CD14-positive monocyte (primary cell): ENCODE measurements around the gene APOBEC3B. TPM values are rescaled to one million over a fixed set of nuclear protein-coding genes. Genes with fewer than 3 reads are reported as not detected.
A peak's percentile ranks its signal among the peaks of the same experiment; 100 is the strongest.

Experiments
- DNase-seq, 3 donors: peaks; one replicate each; pipeline ENCODE4 v3.0.0-alpha.2; 2011 to 2022
- H2AFZ ChIP-seq: 2 replicates; pipeline ENCODE4 v1.6.0; 2012; ENCODE audit warnings: mild to moderate bottlenecking, low read depth, low read length, inconsistent platforms; ENCODE audit not compliant: insufficient read depth, poor library complexity, severe bottlenecking
- H3K27ac ChIP-seq, 2 donors: 1 replicate in 1 of 2; 2 replicates in 1 of 2; pipeline ENCODE4 v1.5.1; 2012 to 2013; ENCODE audit warnings: low read length in 2 of 2, control low read depth in 1 of 2, inconsistent platforms in 1 of 2, low read depth in 1 of 2, mild to moderate bottlenecking in 1 of 2
- H3K27me3 ChIP-seq, 2 donors: one replicate each; pipeline versions ENCODE4 v1.6.0 to v1.6.1; 2011 to 2013; ENCODE audit warnings: low read length in 2 of 2; ENCODE audit not compliant: control insufficient read depth in 2 of 2, insufficient read depth in 2 of 2
- H3K36me3 ChIP-seq, 2 donors: replicated peaks in 1 of 2; 1 replicate in 1 of 2; 2 replicates in 1 of 2; pipeline versions ENCODE4 v1.5.1 to v1.6.1; 2012 to 2013; ENCODE audit warnings: low read length in 2 of 2, control low read depth in 1 of 2, inconsistent platforms in 1 of 2, mild to moderate bottlenecking in 1 of 2; ENCODE audit not compliant: insufficient read depth in 2 of 2, control insufficient read depth in 1 of 2
- H3K4me1 ChIP-seq, 2 donors: 1 replicate in 1 of 2; 2 replicates in 1 of 2; pipeline versions ENCODE4 v1.5.1 to v1.6.1; 2012 to 2013; ENCODE audit warnings: low read length in 2 of 2, control low read depth in 1 of 2, inconsistent platforms in 1 of 2, mild to moderate bottlenecking in 1 of 2, moderate library complexity in 1 of 2; ENCODE audit not compliant: insufficient read depth in 2 of 2, control insufficient read depth in 1 of 2
- H3K4me2 ChIP-seq: replicated peaks from 2 replicates; pipeline ENCODE3; 2012; ENCODE audit warnings: low read length, moderate library complexity, mild to moderate bottlenecking; ENCODE audit not compliant: poor library complexity, severe bottlenecking; ENCODE audit errors: extremely low read depth
- H3K4me3 ChIP-seq, 3 experiments: fragments of 200-600 bp in 1 of 3; sonication (generic) in 1 of 3; replicated peaks in 1 of 3; 1 replicate in 2 of 3; 2 replicates in 1 of 3; pipeline ENCODE4 v1.5.1; 2011 to 2013; ENCODE audit warnings: low read length in 3 of 3, mild to moderate bottlenecking in 3 of 3, control low read depth in 2 of 3, low read depth in 2 of 3, inconsistent platforms in 1 of 3, moderate library complexity in 1 of 3
- H3K79me2 ChIP-seq: 2 replicates; pipeline ENCODE4 v1.6.0; 2012; ENCODE audit warnings: mild to moderate bottlenecking, control low read depth, inconsistent platforms, low read length, moderate library complexity; ENCODE audit not compliant: insufficient read depth
- H3K9ac ChIP-seq: 2 replicates; pipeline ENCODE4 v1.6.0; 2017; ENCODE audit warnings: low read length, mild to moderate bottlenecking; ENCODE audit not compliant: insufficient read depth, poor library complexity, severe bottlenecking
- H3K9me3 ChIP-seq, 2 donors: replicated peaks in 1 of 2; 1 replicate in 1 of 2; 2 replicates in 1 of 2; pipeline versions ENCODE4 v1.5.1 to v1.6.1; 2012 to 2013; ENCODE audit warnings: low read length in 2 of 2, control low read depth in 1 of 2; ENCODE audit not compliant: control insufficient read depth in 1 of 2, insufficient read depth in 1 of 2
- H4K20me1 ChIP-seq: 2 replicates; pipeline ENCODE4 v1.6.0; 2012; ENCODE audit warnings: mild to moderate bottlenecking, low read length, control low read depth, moderate library complexity; ENCODE audit not compliant: insufficient read depth
- H3K27ac Mint-ChIP-seq, 7 donors: one replicate each; pipeline ENCODE4 v1.8.0; 2020; ENCODE audit warnings: mild to moderate bottlenecking in 7 of 7, mixed read lengths in 7 of 7, moderate library complexity in 6 of 7, inconsistent platforms in 2 of 7
- H3K27me3 Mint-ChIP-seq, 3 donors: one replicate each; pipeline ENCODE4 v1.8.0; 2021 to 2022; ENCODE audit warnings: low read depth in 3 of 3, mild to moderate bottlenecking in 3 of 3, mixed read lengths in 3 of 3, moderate library complexity in 3 of 3, inconsistent platforms in 1 of 3
- H3K36me3 Mint-ChIP-seq, 2 donors: one replicate each; pipeline ENCODE4 v1.8.0; 2020; ENCODE audit warnings: mixed read lengths in 2 of 2, inconsistent platforms in 1 of 2, mild to moderate bottlenecking in 1 of 2
- H3K4me1 Mint-ChIP-seq: one replicate; pipeline ENCODE4 v1.8.0; 2020; ENCODE audit warnings: mild to moderate bottlenecking, mixed read lengths
- H3K4me3 Mint-ChIP-seq, 2 donors: one replicate each; pipeline ENCODE4 v1.8.0; 2020; ENCODE audit warnings: mild to moderate bottlenecking in 2 of 2, mixed read lengths in 2 of 2, moderate library complexity in 1 of 2
- H3K9me3 Mint-ChIP-seq, 7 donors: one replicate each; pipeline ENCODE4 v1.8.0; 2020 to 2022; ENCODE audit warnings: mixed read lengths in 7 of 7, mild to moderate bottlenecking in 6 of 7, moderate library complexity in 6 of 7, inconsistent platforms in 2 of 7
- WGBS: methylation state at CpG from one replicate; pipeline ENCODE4 v1.1.5; 2013; ENCODE audit warnings: missing lambda C conversion rate; ENCODE audit not compliant: insufficient coverage; 5-methylcytosine and 5-hydroxymethylcytosine counted together
- intact Hi-C, 2 donors: fragments of 100-400 bp; cut with micrococcal nuclease; formaldehyde crosslinking; loops; one replicate each; pipeline versions ENCODE4 v1.15.0 to v1.15.1; 2023
- polyA plus RNA-seq, 3 donors: library from polyadenylated mRNA; depleted of rRNA in 1 of 3; unstranded in 2 of 3; stranded (reverse) in 1 of 3; fragments of 300-500 nt in 2 of 3; fragments of >200 nt in 1 of 3; fragmentation: Illumina TruSeq in 2 of 3; gene quantifications; 1 replicate in 2 of 3; 2 replicates in 1 of 3; pipeline ENCODE4 v1.2.3, GENCODE V29; 2012 to 2021
- TF ChIP-seq, protein P1 (sequence below): fragments of 200-600 bp; IDR thresholded peaks from one replicate; pipeline ENCODE4 v1.8.0; 2022; ENCODE audit warnings: antibody characterized with exemption, mild to moderate bottlenecking

APOBEC3B gene
- polyA plus RNA-seq, 3 donors: 0.40 to 48.2 (median 12.6) TPM

GRCh38 chr22:38970551-38970950, 11.6 kb upstream of the APOBEC3B start:
- H3K36me3 ChIP-seq: no peaks in the 10 kb centered on the region
- H3K79me2 ChIP-seq: no peaks in the 10 kb centered on the region
- 40% methylated on average over 4 of the region's 8 CpGs for WGBS
- no peak overlapping the region for H3K4me3 ChIP-seq
- Mint-ChIP-seq H3K4me3 (peak overlapping the region in 1 of 2 donors; percentile 75), H3K27ac (peak overlapping the region; percentile 89 to 97 (median 93)), H3K4me1 (peaks cover 82% of the 10 kb centered on the region), H3K36me3 (peaks cover 12 to 13% of the 10 kb centered on the region in 2 donors), H3K27me3 (peaks cover 3 to 12% (median 7%) of the 10 kb centered on the region in 3 donors), H3K9me3 (peaks cover 0 to 2% (median 0%) of the 10 kb centered on the region in 7 donors)
- H4K20me1 ChIP-seq: no peaks in the 10 kb centered on the region
- H3K27me3 ChIP-seq: no peaks in the 10 kb centered on the region
- no peak overlapping the region for H3K4me2 ChIP-seq
- intact Hi-C loops: loop anchor here in 1 of 2 donors (5.0 kb wide), 1 partner anchor 33 kb away; no protein-coding TSS in a partner anchor
- H3K9ac ChIP-seq: no peak overlapping the region
- peaks cover 82 to 84% of the 10 kb centered on the region in 2 donors for H3K4me1 ChIP-seq
- DNase-seq: peak in 1 of 3 donors; percentile 19
- TF ChIP-seq, protein P1, sequence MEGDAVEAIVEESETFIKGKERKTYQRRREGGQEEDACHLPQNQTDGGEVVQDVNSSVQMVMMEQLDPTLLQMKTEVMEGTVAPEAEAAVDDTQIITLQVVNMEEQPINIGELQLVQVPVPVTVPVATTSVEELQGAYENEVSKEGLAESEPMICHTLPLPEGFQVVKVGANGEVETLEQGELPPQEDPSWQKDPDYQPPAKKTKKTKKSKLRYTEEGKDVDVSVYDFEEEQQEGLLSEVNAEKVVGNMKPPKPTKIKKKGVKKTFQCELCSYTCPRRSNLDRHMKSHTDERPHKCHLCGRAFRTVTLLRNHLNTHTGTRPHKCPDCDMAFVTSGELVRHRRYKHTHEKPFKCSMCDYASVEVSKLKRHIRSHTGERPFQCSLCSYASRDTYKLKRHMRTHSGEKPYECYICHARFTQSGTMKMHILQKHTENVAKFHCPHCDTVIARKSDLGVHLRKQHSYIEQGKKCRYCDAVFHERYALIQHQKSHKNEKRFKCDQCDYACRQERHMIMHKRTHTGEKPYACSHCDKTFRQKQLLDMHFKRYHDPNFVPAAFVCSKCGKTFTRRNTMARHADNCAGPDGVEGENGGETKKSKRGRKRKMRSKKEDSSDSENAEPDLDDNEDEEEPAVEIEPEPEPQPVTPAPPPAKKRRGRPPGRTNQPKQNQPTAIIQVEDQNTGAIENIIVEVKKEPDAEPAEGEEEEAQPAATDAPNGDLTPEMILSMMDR: no peak
- H3K9me3 ChIP-seq: no peaks in the 10 kb centered on the region
- H3K27ac ChIP-seq: peak overlapping the region in 1 of 2 donors; percentile 28
- H2AFZ ChIP-seq: no peak overlapping the region

GRCh38 chr22:38971202-38971601, 10.9 kb upstream of the APOBEC3B start:
- Mint-ChIP-seq H3K27ac (peak overlapping the region in 3 of 7 donors; percentile 6 to 93 (median 91)), H3K36me3 (peaks cover 10 to 12% of the 10 kb centered on the region in 2 donors), H3K27me3 (peaks cover 3 to 12% (median 4%) of the 10 kb centered on the region in 3 donors), H3K4me1 (peaks cover 75% of the 10 kb centered on the region), H3K9me3 (peaks cover 0 to 5% (median 2%) of the 10 kb centered on the region in 7 donors), H3K4me3 (no peak overlapping the region)
- Histone ChIP-seq H3K9me3 (no peaks in the 10 kb centered on the region), H3K4me3 (no peak overlapping the region), H3K9ac (no peak overlapping the region), H3K36me3 (no peaks in the 10 kb centered on the region), H3K79me2 (no peaks in the 10 kb centered on the region), H3K27me3 (no peaks in the 10 kb centered on the region), H3K4me2 (no peak overlapping the region), H2AFZ (no peak overlapping the region), H3K27ac (no peak overlapping the region), H3K4me1 (peaks cover 76 to 77% of the 10 kb centered on the region in 2 donors), H4K20me1 (no peaks in the 10 kb centered on the region)
- intact Hi-C loops: loop anchor here in 1 of 2 donors (5.0 kb wide), 1 partner anchor 34 kb away; no protein-coding TSS in a partner anchor
- DNase-seq: no peak
- TF ChIP-seq, protein P1: no peak
- 96% methylated on average over 5 of the region's 5 CpGs for WGBS
